Measurements from ENCODE around the gene SFXN5.

DNA sequence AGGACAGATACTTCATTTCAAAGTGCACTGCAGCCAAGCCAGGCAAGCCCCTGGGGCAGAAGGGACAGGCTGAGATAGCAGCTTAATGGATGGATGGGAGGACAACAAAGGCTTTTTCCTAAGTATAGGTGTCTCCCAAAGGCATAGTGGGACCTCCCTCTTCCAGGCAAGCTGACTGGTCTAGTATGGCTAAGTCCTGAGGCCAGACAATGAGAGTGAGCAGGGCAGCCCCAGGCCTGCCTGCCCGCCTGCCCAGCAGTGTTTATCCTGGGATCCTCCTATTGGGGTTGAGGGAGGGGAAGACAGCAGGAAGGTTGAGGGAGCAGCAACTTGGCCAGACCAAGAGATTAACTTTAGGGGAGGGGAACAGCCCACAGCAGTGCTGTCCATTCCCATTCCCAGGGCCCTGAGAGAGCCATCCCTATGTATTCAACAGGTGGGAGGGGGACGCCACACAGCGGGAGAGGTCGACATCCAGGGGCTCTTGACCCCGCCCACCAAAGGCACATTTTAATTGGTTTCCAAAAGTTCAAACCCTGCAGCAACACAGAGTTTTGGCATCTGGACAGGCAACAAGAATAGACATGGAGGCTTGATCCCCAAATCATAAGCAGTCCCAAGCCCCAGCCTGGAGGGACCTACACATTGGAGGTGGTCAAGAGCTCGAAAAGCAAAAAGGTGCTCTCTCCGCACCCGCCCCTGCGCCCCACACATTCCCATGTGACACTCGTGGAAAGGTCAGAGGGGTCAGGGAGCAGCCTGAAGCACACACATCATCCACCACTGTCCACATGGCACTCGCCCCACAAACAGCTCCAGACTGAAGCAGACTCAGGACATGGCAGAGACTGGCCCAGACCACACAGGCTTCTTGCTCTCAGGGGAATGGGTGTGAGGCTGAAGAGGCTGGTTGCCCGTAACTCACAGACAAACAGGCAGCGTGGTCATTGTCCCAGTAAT lies 2.9 kb upstream of the SFXN5 start:
- TF ChIP-seq POLR2AphosphoS5 (IDR thresholded peaks at IDR 0.05; ENCODE audit: insufficient read depth in 1 of 2, low read depth in 1 of 2), result no peak
- TF ChIP-seq, protein P1, sequence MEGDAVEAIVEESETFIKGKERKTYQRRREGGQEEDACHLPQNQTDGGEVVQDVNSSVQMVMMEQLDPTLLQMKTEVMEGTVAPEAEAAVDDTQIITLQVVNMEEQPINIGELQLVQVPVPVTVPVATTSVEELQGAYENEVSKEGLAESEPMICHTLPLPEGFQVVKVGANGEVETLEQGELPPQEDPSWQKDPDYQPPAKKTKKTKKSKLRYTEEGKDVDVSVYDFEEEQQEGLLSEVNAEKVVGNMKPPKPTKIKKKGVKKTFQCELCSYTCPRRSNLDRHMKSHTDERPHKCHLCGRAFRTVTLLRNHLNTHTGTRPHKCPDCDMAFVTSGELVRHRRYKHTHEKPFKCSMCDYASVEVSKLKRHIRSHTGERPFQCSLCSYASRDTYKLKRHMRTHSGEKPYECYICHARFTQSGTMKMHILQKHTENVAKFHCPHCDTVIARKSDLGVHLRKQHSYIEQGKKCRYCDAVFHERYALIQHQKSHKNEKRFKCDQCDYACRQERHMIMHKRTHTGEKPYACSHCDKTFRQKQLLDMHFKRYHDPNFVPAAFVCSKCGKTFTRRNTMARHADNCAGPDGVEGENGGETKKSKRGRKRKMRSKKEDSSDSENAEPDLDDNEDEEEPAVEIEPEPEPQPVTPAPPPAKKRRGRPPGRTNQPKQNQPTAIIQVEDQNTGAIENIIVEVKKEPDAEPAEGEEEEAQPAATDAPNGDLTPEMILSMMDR (IDR thresholded peaks at IDR 0.05), result no peak
- TF ChIP-seq POLR2A (IDR thresholded peaks at IDR 0.05), result no peak

All from vagina (tissue), 2 donors.